Lower lobe of right lung (tissue), 2 donors: ENCODE results near the gene NCOA4. TPM values are rescaled to one million over a fixed set of nuclear protein-coding genes. Genes with fewer than 3 reads are reported as not detected.
"Not testable (repeated sequence)": the region's sequence is repeated elsewhere in the genome, so short reads cannot be mapped to it uniquely, and the experiment has no call there.

Experiments
- ATAC-seq, 2 donors: fragments of 200-7000 bp; cut with Tn5 transposase; one replicate each; pipeline ENCODE4 v1.9.1; 2020 to 2022; ENCODE audit warnings: mild to moderate bottlenecking in 2 of 2, moderate library complexity in 2 of 2
- DNase-seq: peaks from one replicate; pipeline ENCODE4 v3.0.0-alpha.2; 2020
- H3K27ac ChIP-seq: fragments of 200-600 bp; one replicate; pipeline ENCODE4 v1.8.0; 2022
- H3K27me3 ChIP-seq: fragments of 200-600 bp; one replicate; pipeline ENCODE4 v1.8.0; 2022; ENCODE audit warnings: low read depth
- H3K36me3 ChIP-seq: fragments of 200-600 bp; one replicate; pipeline ENCODE4 v1.8.0; 2022; ENCODE audit warnings: mild to moderate bottlenecking
- H3K4me1 ChIP-seq: fragments of 200-600 bp; one replicate; pipeline ENCODE4 v1.8.0; 2022
- H3K4me3 ChIP-seq: fragments of 200-600 bp; one replicate; pipeline ENCODE4 v1.8.0; 2022; ENCODE audit warnings: mild to moderate bottlenecking
- H3K9me3 ChIP-seq: fragments of 200-600 bp; one replicate; pipeline ENCODE4 v1.8.0; 2022
- intact Hi-C: fragments of 100-400 bp; cut with DNase I; formaldehyde crosslinking; loops from one replicate; pipeline ENCODE4 v1.11.0; 2022
- total RNA-seq: library from RNA; stranded (reverse); fragmentation: NEBNext Ultra II Directional; extraction: Animal tissue kit (Norgen Biotek cat#: 25700); gene quantifications from one replicate; pipeline ENCODE4 v1.2.1, GENCODE V29; 2021
- donor health status: DM: no; HTN: yes; CAD: no; lungs with severe emphysema.

NCOA4 gene
- total RNA-seq, 1 donor from 2014 or later, result 194 TPM

GRCh38 chr10:45972813-45973169 lies 57.6 kb downstream of the NCOA4 start:
- H3K36me3 ChIP-seq, intact Hi-C loops, H3K9me3 ChIP-seq, H3K27me3 ChIP-seq, DNase-seq: not testable (repeated sequence)
- H3K4me3 ChIP-seq, result peak overlapping the region; percentile 84
- H3K27ac ChIP-seq, result peak overlapping the region; percentile 79
- ATAC-seq, result peak; percentile 7 to 39
- H3K4me1 ChIP-seq, result peaks cover 23% of the 10 kb centered on the region

GRCh38 chr10:45972106-45972812 lies 58.2 kb downstream of the NCOA4 start, which contains the start of gene TIMM23:
TIMM23 (plus strand) TSS chr10:45972489; CDS start chr10:45972625, 136 bp downstream.
- intact Hi-C loops, H3K9me3 ChIP-seq, H3K27me3 ChIP-seq, H3K36me3 ChIP-seq: not testable (repeated sequence)
- ATAC-seq (peak; percentile 98 to 99), DNase-seq (peak; percentile 92)
- Histone ChIP-seq H3K27ac (peak within 1 kb of the TSS; percentile 79), H3K4me1 (peaks cover 23% of the 10 kb centered on the region), H3K4me3 (peak within 1 kb of the TSS; percentile 84)

- ATAC-seq, result peak; percentile 62 to 64
- Histone ChIP-seq H3K4me3 (peak overlapping the region; percentile 84), H3K4me1 (peaks cover 23% of the 10 kb centered on the region), H3K27ac (peak overlapping the region; percentile 79)
- H3K36me3 ChIP-seq, intact Hi-C loops, H3K27me3 ChIP-seq, H3K9me3 ChIP-seq, DNase-seq: not testable (repeated sequence)
Measured at GRCh38 chr10:45971742-45972105, 58.7 kb downstream of the NCOA4 start.

GRCh38 chr10:45971019-45971418 lies 59.4 kb downstream of the NCOA4 start:
- H3K27me3 ChIP-seq, intact Hi-C loops, H3K9me3 ChIP-seq, ATAC-seq, DNase-seq, H3K36me3 ChIP-seq, H3K27ac ChIP-seq: not testable (repeated sequence)
- H3K4me3 ChIP-seq, result peak overlapping the region; percentile 84
- peaks cover 23% of the 10 kb centered on the region for H3K4me1 ChIP-seq

- H3K36me3 ChIP-seq, result peaks cover 16% of the 10 kb centered on the region
- H3K4me3 ChIP-seq, H3K4me1 ChIP-seq, H3K27ac ChIP-seq, H3K9me3 ChIP-seq, DNase-seq, ATAC-seq, intact Hi-C loops, H3K27me3 ChIP-seq: not testable (repeated sequence)
Measured at GRCh38 chr10:45962686-45963452, 67.6 kb downstream of the NCOA4 start.

GRCh38 chr10:45957928-45958327 lies 72.5 kb downstream of the NCOA4 start:
- H3K27me3 ChIP-seq, H3K4me3 ChIP-seq, H3K4me1 ChIP-seq, ATAC-seq, H3K27ac ChIP-seq, H3K9me3 ChIP-seq, DNase-seq, intact Hi-C loops: not testable (repeated sequence)
- H3K36me3 ChIP-seq, result peaks cover 24% of the 10 kb centered on the region

GRCh38 chr10:45956634-45957033 lies 73.8 kb downstream of the NCOA4 start:
- ATAC-seq, H3K4me1 ChIP-seq, intact Hi-C loops, H3K27ac ChIP-seq, H3K9me3 ChIP-seq, H3K27me3 ChIP-seq, H3K4me3 ChIP-seq, DNase-seq: not testable (repeated sequence)
- peaks cover 27% of the 10 kb centered on the region for H3K36me3 ChIP-seq

Other genes with a start within 250 kb of the NCOA4 start
- gene AGAP4, start 183.1 kb downstream of the NCOA4 start, total RNA-seq, result 16.3 TPM
- gene TIMM23, start 58.1 kb downstream of the NCOA4 start, total RNA-seq, result 34.2 TPM
- gene MSMB, start 15.6 kb upstream of the NCOA4 start, total RNA-seq, result 5.3 TPM